Posterior vena cava (tissue), 2 donors: Measurements from ENCODE around the gene TTC21A. TPM values are rescaled to one million over a fixed set of nuclear protein-coding genes. Genes with fewer than 3 reads are reported as not detected.

ENCODE experiments used
- DNase-seq: peaks from one replicate; pipeline ENCODE4 v3.0.0-alpha.2; 2020; ENCODE audit warnings: low spot score
- intact Hi-C, 2 donors: fragments of 100-400 bp; cut with DNase I; formaldehyde crosslinking; loops; one replicate each; pipeline versions ENCODE4 v1.14.1 to v1.14.2; 2022 to 2023
- total RNA-seq, 2 donors: library from RNA; stranded (reverse); fragmentation: NEBNext Ultra II Directional; extraction: Animal tissue kit (Norgen Biotek cat#: 25700); gene quantifications; one replicate each; pipeline ENCODE4 v1.2.1, GENCODE V29; 2021
- donor health status: DM: yes; HTN: yes; CAD: no.
- donor health status: DM: yes; HTN: yes; CAD: no.

Gene TTC21A
- total RNA-seq, 2 donors from 2014 or later: 3.0 to 5.4 TPM

DNA sequence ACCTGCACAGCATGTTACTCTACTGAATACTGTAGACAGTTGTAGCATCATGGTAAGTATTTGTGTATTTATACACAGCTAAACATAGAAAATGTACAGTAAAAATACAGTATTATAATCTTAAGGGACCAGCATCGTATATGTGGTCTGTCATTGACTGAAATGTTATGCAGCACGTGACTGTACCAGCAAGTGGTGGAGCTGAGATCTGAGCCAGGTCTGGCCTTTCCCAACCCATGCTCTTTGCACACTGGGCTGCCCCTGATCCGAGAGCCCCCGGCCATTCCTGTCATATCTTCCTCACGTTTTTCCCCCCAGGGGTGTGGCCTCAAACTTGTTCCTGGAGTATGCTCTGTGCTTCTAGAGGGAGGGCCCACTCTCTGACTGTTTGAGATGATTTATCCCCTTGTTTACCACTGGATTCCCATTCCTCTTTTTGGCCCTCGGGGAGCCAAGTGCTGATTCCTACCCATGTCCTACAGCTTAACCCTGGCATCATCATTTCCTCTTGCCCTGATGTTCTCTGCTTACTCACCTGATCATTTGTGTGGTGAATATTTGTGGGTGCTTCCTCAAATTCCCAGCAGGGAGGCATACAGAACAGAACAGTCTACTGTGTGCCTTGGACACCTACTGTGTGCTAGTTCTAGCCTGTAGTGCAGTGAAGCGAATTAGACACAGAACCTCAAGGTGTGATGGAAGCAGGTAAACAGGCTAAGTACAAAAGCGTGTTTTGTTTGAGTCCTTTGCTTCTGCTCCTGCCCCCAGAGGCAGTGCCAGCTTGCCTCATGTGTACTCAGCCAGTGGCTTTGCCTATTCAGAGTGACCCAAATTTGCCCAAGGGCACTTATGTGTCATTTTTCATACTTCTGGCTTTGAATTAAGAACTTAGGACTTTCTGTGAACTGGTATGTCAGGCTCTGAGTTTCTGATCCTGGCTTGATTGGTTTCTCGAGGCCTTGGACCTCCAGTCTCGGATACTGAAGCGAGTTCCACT lies 24.9 kb downstream of the TTC21A start:
- peak; percentile 44 for DNase-seq
- intact Hi-C loops: loop anchor here in 1 of 2 donors (5.0 to 10.0 kb wide), 2 partner anchors 162 to 1545 kb away; no protein-coding TSS in a partner anchor

GRCh38 chr3:39133093-39133490 lies 25.6 kb downstream of the TTC21A start:
- DNase-seq: no peak
- intact Hi-C loops: loop anchor here in 1 of 2 donors (5.0 to 10.0 kb wide), 2 partner anchors 162 to 1544 kb away; no protein-coding TSS in a partner anchor

GRCh38 chr3:39133822-39134221 lies 26.3 kb downstream of the TTC21A start:
- peak; percentile 55 for DNase-seq
- intact Hi-C loops: loop anchor here in 1 of 2 donors (5.0 to 10.0 kb wide), 2 partner anchors 161 to 1543 kb away; no protein-coding TSS in a partner anchor

DNA sequence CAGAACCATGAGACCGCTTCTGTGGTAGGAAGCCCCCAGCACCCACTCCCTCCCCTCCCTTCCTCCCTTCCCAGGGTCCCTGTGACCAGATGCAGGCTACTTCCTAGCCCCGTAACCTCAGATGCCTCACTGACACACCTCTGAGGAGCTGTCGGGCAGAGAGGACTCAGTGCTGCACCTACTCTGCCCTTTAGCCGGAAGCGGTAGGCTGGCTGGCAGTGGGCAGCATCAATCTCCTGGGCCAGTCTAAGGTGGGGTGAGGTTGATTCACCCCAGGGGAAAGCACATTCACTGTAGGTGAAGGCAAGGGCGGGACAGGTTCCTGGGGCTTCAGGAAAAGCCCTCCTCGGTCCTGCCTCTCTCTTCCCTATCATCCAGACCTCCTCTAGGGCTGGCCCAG lies 26.8 kb downstream of the TTC21A start:
- DNase-seq: peak; percentile 44
- intact Hi-C loops: loop anchor here in 1 of 2 donors (5.0 to 10.0 kb wide), 2 partner anchors 160 to 1543 kb away; no protein-coding TSS in a partner anchor

DNA sequence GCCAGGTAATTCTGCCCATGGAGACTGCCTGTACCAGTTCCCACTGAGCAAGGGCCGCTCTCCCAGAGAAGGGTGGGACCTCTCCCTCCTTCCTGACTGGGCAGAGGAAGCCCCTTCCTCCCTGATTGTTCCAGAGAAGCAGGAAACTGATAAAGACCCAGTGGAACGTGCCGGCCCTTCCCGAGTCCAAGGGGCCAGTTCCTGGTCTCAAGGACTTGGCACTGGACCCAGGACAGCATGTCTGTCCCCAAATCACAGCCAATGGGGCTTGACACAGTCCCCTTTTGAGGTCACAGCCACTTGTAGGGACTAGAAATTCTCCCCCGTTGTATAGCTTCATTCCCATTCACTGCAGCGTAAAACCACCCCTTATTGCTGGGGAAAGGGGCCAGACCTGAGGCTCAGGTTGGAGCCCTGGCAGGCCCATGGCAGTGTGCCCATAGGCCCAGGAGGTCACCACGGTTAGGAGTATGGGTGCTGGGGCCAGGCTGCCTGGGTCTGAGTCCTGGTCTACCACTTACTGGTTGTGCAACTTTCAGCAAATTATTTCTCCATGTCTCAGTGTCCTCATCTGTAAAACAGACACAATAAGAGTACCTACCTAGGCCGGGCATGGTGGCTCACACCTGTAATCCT lies 27.8 kb downstream of the TTC21A start:
- DNase-seq: peak; percentile 63
- intact Hi-C loops: loop anchor here in 1 of 2 donors (5.0 to 10.0 kb wide), 2 partner anchors 52 to 160 kb away; no protein-coding TSS in a partner anchor

GRCh38 chr3:39136533-39137434 lies 29.3 kb downstream of the TTC21A start:
- intact Hi-C loops: loop anchor here in 1 of 2 donors (5.0 to 10.0 kb wide), 2 partner anchors 51 to 158 kb away; no protein-coding TSS in a partner anchor
- peak; percentile 69 for DNase-seq

DNA sequence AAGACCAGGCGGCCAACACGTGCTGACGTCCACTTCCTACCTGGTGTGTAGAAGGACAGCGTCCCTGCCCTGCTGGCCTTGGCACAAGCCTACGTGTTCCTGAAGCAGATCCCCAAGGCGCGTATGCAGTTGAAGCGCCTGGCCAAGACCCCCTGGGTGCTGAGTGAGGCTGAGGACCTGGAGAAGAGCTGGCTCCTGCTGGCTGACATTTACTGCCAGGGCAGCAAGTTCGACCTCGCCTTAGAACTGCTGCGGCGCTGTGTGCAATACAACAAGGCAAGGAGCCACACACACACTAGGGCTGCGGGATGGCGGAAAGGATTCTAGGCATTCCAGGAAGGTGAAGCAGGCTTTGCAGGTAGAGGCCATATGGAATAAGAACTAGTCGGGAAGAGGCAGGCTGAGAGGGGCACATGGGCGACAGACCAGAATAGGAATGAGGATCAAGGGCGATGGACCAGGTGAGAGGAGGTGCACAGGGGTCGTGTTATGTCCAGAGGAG lies 30.0 kb downstream of the TTC21A start:
- intact Hi-C loops: loop anchor here in 1 of 2 donors (5.0 to 10.0 kb wide), 2 partner anchors 50 to 157 kb away; no protein-coding TSS in a partner anchor
- no peak for DNase-seq

- intact Hi-C loops: loop anchor here in 1 of 2 donors (5.0 to 10.0 kb wide), 2 partner anchors 49 to 157 kb away; no protein-coding TSS in a partner anchor
- no peak for DNase-seq
These were observed 30.7 kb downstream of the TTC21A start for GRCh38 chr3:39137991-39138803.

DNA sequence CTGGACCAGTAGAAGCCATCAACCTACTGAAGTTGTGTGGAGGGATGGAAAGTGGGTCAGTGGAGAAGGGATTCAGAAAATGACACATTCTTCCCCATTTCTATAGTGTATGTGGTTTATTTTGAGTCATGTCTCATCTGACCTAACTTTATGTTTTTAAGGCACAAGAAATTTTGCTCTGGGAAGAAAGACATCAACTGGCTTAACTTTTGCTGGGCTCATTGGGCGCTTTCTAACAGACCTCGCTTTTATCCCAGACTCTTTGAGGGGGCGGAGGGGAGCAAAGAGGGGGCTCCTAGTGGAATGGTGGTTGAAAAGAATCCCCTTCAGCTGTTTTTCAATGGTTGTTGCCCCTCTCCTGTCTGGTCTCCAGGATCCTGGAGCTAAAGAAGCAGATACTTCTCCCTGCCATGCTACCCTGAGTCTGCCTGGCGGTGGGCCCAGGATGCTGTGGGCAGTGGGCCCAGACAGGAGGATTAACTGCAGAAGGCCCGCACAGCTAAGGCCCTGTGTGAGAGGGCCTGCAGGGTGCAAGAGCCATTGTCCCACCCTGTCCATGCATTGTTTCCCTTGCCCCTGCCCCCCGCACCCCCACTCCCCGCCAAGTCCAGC lies 31.4 kb downstream of the TTC21A start:
- intact Hi-C loops: loop anchor here in 1 of 2 donors (5.0 to 10.0 kb wide), 2 partner anchors 48 to 156 kb away; no protein-coding TSS in a partner anchor
- DNase-seq: no peak

- intact Hi-C loops: loop anchor here in 1 of 2 donors (5.0 to 10.0 kb wide), 2 partner anchors 48 to 155 kb away; no protein-coding TSS in a partner anchor
- no peak for DNase-seq
These were observed 32.0 kb downstream of the TTC21A start for GRCh38 chr3:39139442-39139841.

GRCh38 chr3:39140341-39140971 lies 33.0 kb downstream of the TTC21A start:
- intact Hi-C loops: no loop called here
- DNase-seq: no peak

DNA sequence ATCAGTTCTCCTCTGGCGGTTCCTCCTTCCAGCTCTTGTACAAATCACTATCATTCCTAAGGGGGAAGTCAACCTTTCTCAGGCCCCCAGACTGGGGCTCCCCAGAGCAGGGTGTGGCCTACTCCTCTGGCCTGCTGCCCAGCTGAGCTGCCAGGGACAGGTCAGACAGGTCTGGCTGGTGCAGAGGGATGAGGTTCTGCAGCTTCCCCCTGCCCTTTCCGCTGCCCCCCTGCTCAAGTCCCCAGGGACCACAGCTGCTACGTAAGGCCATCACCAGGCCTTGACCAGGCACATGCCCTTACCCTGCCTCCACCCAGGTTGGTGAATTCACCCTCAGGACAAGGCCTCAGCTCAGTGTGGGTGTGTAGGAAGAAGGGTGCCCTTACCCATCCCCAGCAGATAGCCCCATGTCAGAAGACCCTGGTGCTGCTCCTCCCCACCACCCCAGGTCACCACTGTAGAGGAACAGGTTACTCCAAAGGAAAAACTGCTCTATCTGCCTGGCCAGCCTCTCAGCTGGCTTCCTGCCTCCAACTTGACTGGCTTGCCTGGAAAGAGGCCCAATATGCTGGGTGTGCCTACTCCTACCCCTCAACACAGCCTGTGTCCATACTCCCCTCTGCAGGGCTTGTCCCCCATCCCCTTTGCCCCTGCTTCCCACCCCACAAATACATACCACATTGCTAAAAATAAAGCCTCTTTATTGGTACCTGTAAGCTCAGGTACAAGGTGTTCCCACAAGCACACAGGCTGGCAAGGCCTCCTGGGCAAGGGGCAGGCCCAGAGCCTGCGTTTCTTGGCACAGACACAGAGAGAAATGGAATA lies 33.9 kb downstream of the TTC21A start:
- intact Hi-C loops: no loop called here
- DNase-seq: no peak

DNA sequence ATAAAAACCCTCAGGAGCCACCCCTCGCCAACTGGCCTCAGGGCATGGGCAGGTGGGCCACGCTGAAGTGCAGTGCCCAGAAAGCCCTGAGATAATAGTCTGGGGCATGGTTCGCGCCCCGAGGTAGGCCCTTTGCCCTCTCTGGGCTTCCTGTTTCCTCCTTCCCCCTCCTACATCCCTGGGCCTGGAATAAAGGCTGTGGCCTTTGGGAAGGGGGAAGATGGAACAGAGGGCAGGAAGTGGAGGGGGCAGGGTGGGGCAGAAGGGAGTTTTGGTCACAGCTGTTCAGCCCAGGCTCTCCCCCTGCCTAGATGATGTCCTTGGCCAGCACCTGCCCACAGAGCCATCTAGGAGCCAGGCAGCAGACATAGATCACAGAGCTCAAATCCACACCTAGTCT lies 34.6 kb downstream of the TTC21A start:
- DNase-seq: no peak
- intact Hi-C loops: no loop called here

DNA sequence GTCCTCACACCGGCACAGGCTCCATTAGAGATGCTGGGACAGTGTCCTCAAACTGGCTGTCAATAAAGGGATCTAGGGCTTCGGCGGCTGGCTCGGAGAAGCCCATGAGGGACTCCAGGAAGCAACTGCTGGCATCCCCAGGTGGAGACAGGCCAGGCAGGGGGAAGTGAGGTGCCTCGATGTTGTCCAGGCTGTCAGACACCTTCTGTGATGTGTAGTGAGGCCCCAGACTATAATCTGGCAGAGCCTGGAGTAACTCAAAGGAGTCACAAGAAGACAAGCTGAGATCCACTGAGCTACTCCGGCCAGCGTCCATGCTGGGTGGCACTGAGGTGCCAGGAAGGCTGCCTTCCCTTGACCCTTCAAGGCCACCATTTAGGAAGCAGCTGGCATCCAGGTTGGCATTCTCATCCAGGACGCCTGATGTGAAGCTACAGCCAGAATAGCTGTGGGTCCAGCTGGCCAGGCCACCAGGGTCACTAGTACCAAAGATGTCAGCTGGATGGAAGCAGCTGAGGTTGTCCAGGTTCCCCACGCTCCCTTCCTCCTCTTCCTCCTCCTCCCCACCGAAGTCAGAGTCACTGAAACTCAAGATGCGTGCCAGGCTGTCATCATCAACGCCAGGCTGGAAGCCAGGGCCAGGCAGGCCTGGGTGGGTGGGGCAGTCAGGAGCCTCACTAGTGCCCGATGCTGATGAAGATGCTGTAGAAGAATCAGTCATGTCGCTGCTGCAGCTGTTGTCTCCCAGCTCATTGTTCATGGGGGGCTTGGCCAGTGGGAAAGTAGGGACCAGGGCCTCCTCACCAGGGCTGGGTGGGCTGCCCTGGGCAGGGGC lies 35.8 kb downstream of the TTC21A start:
- intact Hi-C loops: no loop called here
- DNase-seq: no peak
